Measurements from ENCODE around the gene CYP20A1.
"Not testable (repeated sequence)": the region's sequence is repeated elsewhere in the genome, so short reads cannot be mapped to it uniquely, and the experiment has no call there.

Gene CYP20A1

DNA sequence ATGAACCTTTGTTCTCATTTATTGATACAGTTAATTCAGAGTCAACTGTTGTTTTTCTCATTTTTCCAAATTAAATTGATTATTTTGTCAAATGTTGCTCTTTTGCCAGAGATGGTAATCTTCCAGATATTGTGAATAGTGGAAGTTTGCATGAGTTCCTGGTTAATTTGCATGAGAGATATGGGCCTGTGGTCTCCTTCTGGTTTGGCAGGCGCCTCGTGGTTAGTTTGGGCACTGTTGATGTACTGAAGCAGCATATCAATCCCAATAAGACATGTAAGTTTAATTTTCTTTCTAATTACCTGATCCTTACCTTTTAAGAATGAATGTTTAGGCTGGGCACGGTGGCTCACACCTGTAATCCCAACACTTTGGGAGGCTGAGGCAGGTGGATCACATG lies 7.8 kb downstream of the CYP20A1 start:
- Histone ChIP-seq H3K9ac (ENCODE audit: insufficient read length, low read depth) (no peak overlapping the region), H3K9me3 (ENCODE audit: insufficient read depth, low read length) (no peaks in the 10 kb centered on the region), H3K4me3 (ENCODE audit: insufficient read length, low read depth) (no peak overlapping the region), H3K36me3 (ENCODE audit: insufficient read depth, insufficient read length, low read length) (peaks cover 65% of the 10 kb centered on the region), H3K27me3 (ENCODE audit: insufficient read depth, insufficient read length) (no peaks in the 10 kb centered on the region), H3K4me1 (ENCODE audit: insufficient read depth, insufficient read length) (no peaks in the 10 kb centered on the region)
- no peak for DNase-seq (ENCODE audit: low read depth, low spot score)
- TF ChIP-seq ZNF274 (IDR thresholded peaks at IDR 0.05; ENCODE audit: low read depth, low read length) (no peak), YY1 (IDR thresholded peaks at IDR 0.05; ENCODE audit: insufficient read depth, insufficient read length) (no peak), SUZ12 (IDR thresholded peaks at IDR 0.05; ENCODE audit: extremely low read depth, insufficient read depth, insufficient read length) (no peak)

DNA sequence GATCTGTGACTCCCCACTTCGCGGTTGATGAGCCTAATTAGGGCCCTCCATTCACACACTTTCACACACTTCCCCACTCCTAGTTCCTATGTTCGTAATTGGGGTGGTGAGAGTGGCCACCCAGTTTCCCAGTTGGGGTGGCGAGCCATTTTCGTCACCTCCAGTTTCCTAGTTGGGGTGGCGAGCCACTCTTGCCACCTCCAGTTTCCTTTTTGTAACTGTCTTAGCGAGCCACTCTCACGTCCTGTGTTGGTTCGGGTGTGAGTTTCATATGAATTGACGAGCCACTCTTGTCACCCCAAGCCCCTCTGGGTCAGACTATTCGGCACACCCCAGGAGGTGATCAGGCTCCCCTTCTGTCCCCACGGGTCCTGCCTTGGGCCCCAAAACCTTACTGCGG lies 14.0 kb downstream of the CYP20A1 start:
- Histone ChIP-seq H3K9me3 (ENCODE audit: insufficient read depth, low read length) (no peaks in the 10 kb centered on the region), H3K27me3 (ENCODE audit: insufficient read depth, insufficient read length) (no peaks in the 10 kb centered on the region), H3K9ac (ENCODE audit: insufficient read length, low read depth) (no peak overlapping the region), H3K4me1 (ENCODE audit: insufficient read depth, insufficient read length) (no peaks in the 10 kb centered on the region), H3K36me3 (ENCODE audit: insufficient read depth, insufficient read length, low read length) (peaks cover 74% of the 10 kb centered on the region), H3K4me3 (ENCODE audit: insufficient read length, low read depth) (no peak overlapping the region)
- no peak for TF ChIP-seq SUZ12 (IDR thresholded peaks at IDR 0.05; ENCODE audit: extremely low read depth, insufficient read depth, insufficient read length)
- no peak for TF ChIP-seq YY1 (IDR thresholded peaks at IDR 0.05; ENCODE audit: insufficient read depth, insufficient read length)
- TF ChIP-seq ZNF274 (IDR thresholded peaks at IDR 0.05; ENCODE audit: low read depth, low read length): no peak
- DNase-seq (ENCODE audit: low read depth, low spot score): no peak

- not testable (repeated sequence) for H3K27me3 ChIP-seq (ENCODE audit: insufficient read depth, insufficient read length); DNase-seq (ENCODE audit: low read depth, low spot score); H3K9me3 ChIP-seq (ENCODE audit: insufficient read depth, low read length); H3K9ac ChIP-seq (ENCODE audit: insufficient read length, low read depth); H3K4me1 ChIP-seq (ENCODE audit: insufficient read depth, insufficient read length); H3K4me3 ChIP-seq (ENCODE audit: insufficient read length, low read depth)
- peaks cover 78% of the 10 kb centered on the region for H3K36me3 ChIP-seq (ENCODE audit: insufficient read depth, insufficient read length, low read length)
These were observed 14.7 kb downstream of the CYP20A1 start for GRCh38 chr2:203253422-203254095.

GRCh38 chr2:203261326-203262159 lies 22.7 kb downstream of the CYP20A1 start:
- no peak for DNase-seq (ENCODE audit: low read depth, low spot score)
- H3K4me3 ChIP-seq (ENCODE audit: insufficient read length, low read depth): no peak overlapping the region

GRCh38 chr2:203279288-203279687 lies 40.5 kb downstream of the CYP20A1 start:
- peaks cover 65% of the 10 kb centered on the region for H3K36me3 ChIP-seq (ENCODE audit: insufficient read depth, insufficient read length, low read length)
- no peaks in the 10 kb centered on the region for H3K27me3 ChIP-seq (ENCODE audit: insufficient read depth, insufficient read length)
- H3K4me1 ChIP-seq (ENCODE audit: insufficient read depth, insufficient read length): peaks cover 2% of the 10 kb centered on the region
- no peaks in the 10 kb centered on the region for H3K9me3 ChIP-seq (ENCODE audit: insufficient read depth, low read length)
- no peak for DNase-seq (ENCODE audit: low read depth, low spot score)
- H3K4me3 ChIP-seq (ENCODE audit: insufficient read length, low read depth): no peak overlapping the region
- TF ChIP-seq YY1 (IDR thresholded peaks at IDR 0.05; ENCODE audit: insufficient read depth, insufficient read length): no peak
- TF ChIP-seq ZNF274 (IDR thresholded peaks at IDR 0.05; ENCODE audit: low read depth, low read length): no peak
- TF ChIP-seq SUZ12 (IDR thresholded peaks at IDR 0.05; ENCODE audit: extremely low read depth, insufficient read depth, insufficient read length): no peak
- H3K9ac ChIP-seq (ENCODE audit: insufficient read length, low read depth): no peak overlapping the region

More at GRCh38 chr2:203261326-203262159, 22.7 kb downstream of the CYP20A1 start:
- no peak overlapping the region for H3K9ac ChIP-seq (ENCODE audit: insufficient read length, low read depth)
- H3K27me3 ChIP-seq (ENCODE audit: insufficient read depth, insufficient read length): no peaks in the 10 kb centered on the region
- TF ChIP-seq SUZ12 (IDR thresholded peaks at IDR 0.05; ENCODE audit: extremely low read depth, insufficient read depth, insufficient read length) (no peak), ZNF274 (IDR thresholded peaks at IDR 0.05; ENCODE audit: low read depth, low read length) (no peak), YY1 (IDR thresholded peaks at IDR 0.05; ENCODE audit: insufficient read depth, insufficient read length) (no peak)
- no peaks in the 10 kb centered on the region for H3K9me3 ChIP-seq (ENCODE audit: insufficient read depth, low read length)
- H3K4me1 ChIP-seq (ENCODE audit: insufficient read depth, insufficient read length): peaks cover 5% of the 10 kb centered on the region
- H3K36me3 ChIP-seq (ENCODE audit: insufficient read depth, insufficient read length, low read length): peaks cover 50% of the 10 kb centered on the region

- no peak for DNase-seq (ENCODE audit: low read depth, low spot score)
- no peaks in the 10 kb centered on the region for H3K9me3 ChIP-seq (ENCODE audit: insufficient read depth, low read length)
- no peak overlapping the region for H3K9ac ChIP-seq (ENCODE audit: insufficient read length, low read depth)
- no peaks in the 10 kb centered on the region for H3K27me3 ChIP-seq (ENCODE audit: insufficient read depth, insufficient read length)
- peaks cover 71% of the 10 kb centered on the region for H3K36me3 ChIP-seq (ENCODE audit: insufficient read depth, insufficient read length, low read length)
- H3K4me3 ChIP-seq (ENCODE audit: insufficient read length, low read depth): no peak overlapping the region
- TF ChIP-seq YY1 (IDR thresholded peaks at IDR 0.05; ENCODE audit: insufficient read depth, insufficient read length): no peak
- no peak for TF ChIP-seq SUZ12 (IDR thresholded peaks at IDR 0.05; ENCODE audit: extremely low read depth, insufficient read depth, insufficient read length)
- no peak for TF ChIP-seq ZNF274 (IDR thresholded peaks at IDR 0.05; ENCODE audit: low read depth, low read length)
- H3K4me1 ChIP-seq (ENCODE audit: insufficient read depth, insufficient read length): peaks cover 2% of the 10 kb centered on the region
These were observed 41.7 kb downstream of the CYP20A1 start for GRCh38 chr2:203280428-203281064.

DNA sequence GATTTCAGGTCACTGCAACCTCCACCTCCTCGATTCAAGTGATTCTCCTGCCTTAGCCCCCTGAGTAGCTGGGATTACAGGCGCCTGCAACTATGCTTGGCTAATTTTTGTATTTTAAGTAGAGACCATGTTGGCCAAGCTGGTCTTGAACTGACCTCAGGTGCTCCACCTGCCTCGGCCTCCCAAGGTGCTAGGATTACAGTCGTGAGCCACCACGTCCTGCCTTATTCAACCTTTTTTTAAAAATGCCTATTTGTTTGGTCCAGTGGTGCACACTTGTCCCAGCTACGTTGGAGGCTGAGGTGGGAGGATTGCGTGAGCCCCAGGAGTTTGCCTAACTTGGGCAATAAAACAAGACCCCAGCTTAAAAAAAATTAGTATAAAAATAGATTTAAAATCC lies 43.3 kb downstream of the CYP20A1 start:
- Histone ChIP-seq H3K9ac (ENCODE audit: insufficient read length, low read depth) (no peak overlapping the region), H3K36me3 (ENCODE audit: insufficient read depth, insufficient read length, low read length) (peaks cover 82% of the 10 kb centered on the region), H3K4me3 (ENCODE audit: insufficient read length, low read depth) (no peak overlapping the region), H3K27me3 (ENCODE audit: insufficient read depth, insufficient read length) (no peaks in the 10 kb centered on the region), H3K9me3 (ENCODE audit: insufficient read depth, low read length) (no peaks in the 10 kb centered on the region), H3K4me1 (ENCODE audit: insufficient read depth, insufficient read length) (peaks cover 2% of the 10 kb centered on the region)
- no peak for TF ChIP-seq YY1 (IDR thresholded peaks at IDR 0.05; ENCODE audit: insufficient read depth, insufficient read length)
- no peak for TF ChIP-seq SUZ12 (IDR thresholded peaks at IDR 0.05; ENCODE audit: extremely low read depth, insufficient read depth, insufficient read length)
- no peak for TF ChIP-seq ZNF274 (IDR thresholded peaks at IDR 0.05; ENCODE audit: low read depth, low read length)
- DNase-seq (ENCODE audit: low read depth, low spot score): no peak
